Esophagus muscularis mucosa (tissue), 4 donors: Measurements from ENCODE around the gene RAP2B. TPM values are rescaled to one million over a fixed set of nuclear protein-coding genes. Genes with fewer than 3 reads are reported as not detected.

Experiments used
- DNase-seq: peaks from one replicate; pipeline ENCODE4 v3.0.0-alpha.2; 2017; ENCODE audit errors: extremely low spot score
- H3K27ac ChIP-seq, 4 donors: fragments of 200-600 bp; sonication (generic); replicated peaks in 1 of 4; 1 replicate in 3 of 4; 2 replicates in 1 of 4; pipeline ENCODE4 v1.5.1; 2016 to 2019; ENCODE audit warnings: mild to moderate bottlenecking in 1 of 4
- H3K27me3 ChIP-seq, 4 donors: fragments of 200-600 bp; sonication (generic); one replicate each; pipeline versions ENCODE4 v1.5.1 to v1.6.0; 2016 to 2019
- H3K36me3 ChIP-seq, 4 donors: fragments of 200-600 bp; sonication (generic); one replicate each; pipeline ENCODE4 v1.5.1; 2016 to 2019
- H3K4me1 ChIP-seq, 4 donors: fragments of 200-600 bp; sonication (generic); one replicate each; pipeline ENCODE4 v1.5.1; 2016 to 2019
- H3K4me3 ChIP-seq, 4 donors: fragments of 200-600 bp; sonication (generic); 1 replicate in 2 of 4; 2 replicates in 2 of 4; pipeline ENCODE4 v1.5.1; 2016 to 2019; ENCODE audit warnings: mild to moderate bottlenecking in 4 of 4, moderate library complexity in 1 of 4
- H3K9me3 ChIP-seq, 4 donors: fragments of 200-600 bp; sonication (generic); 1 replicate in 3 of 4; 2 replicates in 1 of 4; pipeline ENCODE4 v1.5.1; 2016 to 2019
- CTCF ChIP-seq, 3 experiments: fragments of 200-600 bp in 2 of 3; fragments of 450-650 bp in 1 of 3; sonication (generic) in 2 of 3; IDR thresholded peaks; one replicate each; pipeline ENCODE4 v1.5.1; 2017 to 2019; ENCODE audit warnings: antibody characterized with exemption in 3 of 3, mild to moderate bottlenecking in 2 of 3, moderate library complexity in 1 of 3
- EP300 ChIP-seq: sonication (generic); formaldehyde crosslinking; IDR thresholded peaks from one replicate; pipeline ENCODE4 v1.6.1; 2017; ENCODE audit warnings: antibody characterized with exemption
- POLR2A ChIP-seq: fragments of 450-650 bp; IDR thresholded peaks from one replicate; pipeline ENCODE4 v1.6.1; 2017; ENCODE audit warnings: antibody characterized with exemption, moderate library complexity, mild to moderate bottlenecking, low read depth
- POLR2AphosphoS5 ChIP-seq, 2 donors: sonication (generic); formaldehyde crosslinking; IDR thresholded peaks; one replicate each; pipeline ENCODE4 v1.6.1; 2017; ENCODE audit warnings: antibody characterized with exemption in 2 of 2
- WGBS: methylation state at CpG from one replicate; pipeline ENCODE4 v1.1.5; 2018; 5-methylcytosine and 5-hydroxymethylcytosine counted together
- intact Hi-C: fragments of 100-400 bp; cut with DNase I; formaldehyde crosslinking; loops from one replicate; pipeline ENCODE4 v1.15.1; 2023
- total RNA-seq, 4 donors: library from RNA; depleted of rRNA; stranded (reverse); fragments of >200 nt; gene quantifications; one replicate each; pipeline versions ENCODE4 v1.1.0 to v1.2.1, GENCODE V29; 2016

Gene RAP2B
- total RNA-seq, 4 donors from 2014 or later: 11.0 to 16.1 (median 11.2) TPM

- intact Hi-C loops: loop anchor here (2.0 to 5.0 kb wide), 2 partner anchors 121 to 603 kb away; no protein-coding TSS in a partner anchor
- Histone ChIP-seq H3K9me3 (no peaks in the 10 kb centered on the region), H3K4me1 (peaks cover 20 to 52% (median 49%) of the 10 kb centered on the region in 4 donors), H3K27me3 (no peaks in the 10 kb centered on the region), H3K36me3 (peaks cover 0 to under 1% (median 0%) of the 10 kb centered on the region in 4 donors), H3K4me3 (peak overlapping the region; percentile 70 to 96 (median 89)), H3K27ac (peak overlapping the region; percentile 87 to 98 (median 92))
- TF ChIP-seq CTCF (IDR thresholded peaks at IDR 0.05) (no peak), POLR2A (no peak), POLR2AphosphoS5 (IDR thresholded peaks at IDR 0.05) (no peak), EP300 (no peak)
- 6% methylated on average over 5 of the region's 5 CpGs for WGBS
- no peak for DNase-seq
Measured at GRCh38 chr3:153163756-153164550, 1.9 kb downstream of the RAP2B start.

- intact Hi-C loops: loop anchor here (5.0 kb wide), 1 partner anchor 122 kb away; no protein-coding TSS in a partner anchor
- Histone ChIP-seq H3K4me1 (peaks cover 17 to 46% (median 42%) of the 10 kb centered on the region in 4 donors), H3K27ac (no peak overlapping the region), H3K9me3 (no peaks in the 10 kb centered on the region), H3K27me3 (no peaks in the 10 kb centered on the region), H3K4me3 (peak overlapping the region in 3 of 4 donors; percentile 10 to 82 (median 25)), H3K36me3 (peaks cover 0 to 6% (median 0%) of the 10 kb centered on the region in 4 donors)
- TF ChIP-seq POLR2AphosphoS5 (IDR thresholded peaks at IDR 0.05): no peak
- TF ChIP-seq EP300: no peak
- peak; percentile 11 to 26 (median 20) for TF ChIP-seq CTCF (IDR thresholded peaks at IDR 0.05)
- no peak for TF ChIP-seq POLR2A
- DNase-seq: no peak
Measured at GRCh38 chr3:153165261-153165681, 3.2 kb downstream of the RAP2B start.

- H3K4me3 ChIP-seq: peak overlapping the region in 3 of 4 donors; percentile 10 to 82 (median 25)
- intact Hi-C loops: loop anchor here (5.0 kb wide), 1 partner anchor 121 kb away; no protein-coding TSS in a partner anchor
- WGBS: 59% methylated on average over 3 of the region's 3 CpGs
Measured at GRCh38 chr3:153166206-153166605, 4.2 kb downstream of the RAP2B start.

GRCh38 chr3:153166796-153167195 is 4.8 kb downstream of the RAP2B start:
- DNase-seq: no peak
- peak overlapping the region in 1 of 4 donors; percentile 4 for H3K27ac ChIP-seq
- WGBS: 93% methylated on average over 2 of the region's 2 CpGs
- H3K9me3 ChIP-seq: no peaks in the 10 kb centered on the region
- peaks cover 15 to 44% (median 41%) of the 10 kb centered on the region in 4 donors for H3K4me1 ChIP-seq
- H3K36me3 ChIP-seq: peaks cover 0 to 6% (median 0%) of the 10 kb centered on the region in 4 donors
- TF ChIP-seq CTCF (IDR thresholded peaks at IDR 0.05): no peak
- TF ChIP-seq POLR2A: no peak
- TF ChIP-seq POLR2AphosphoS5 (IDR thresholded peaks at IDR 0.05): no peak
- TF ChIP-seq EP300: no peak
- H3K27me3 ChIP-seq: no peaks in the 10 kb centered on the region
- H3K4me3 ChIP-seq: no peak overlapping the region
- intact Hi-C loops: loop anchor here (5.0 kb wide), 1 partner anchor 121 kb away; no protein-coding TSS in a partner anchor

More at GRCh38 chr3:153166206-153166605, 4.2 kb downstream of the RAP2B start:
- Histone ChIP-seq H3K9me3 (no peaks in the 10 kb centered on the region), H3K4me1 (peaks cover 15 to 44% (median 41%) of the 10 kb centered on the region in 4 donors), H3K36me3 (peaks cover 0 to 6% (median 0%) of the 10 kb centered on the region in 4 donors), H3K27ac (peak overlapping the region in 1 of 4 donors; percentile 4), H3K27me3 (no peaks in the 10 kb centered on the region)
- TF ChIP-seq POLR2AphosphoS5 (IDR thresholded peaks at IDR 0.05) (no peak), POLR2A (no peak), CTCF (IDR thresholded peaks at IDR 0.05) (no peak), EP300 (no peak)
- DNase-seq: no peak
